H1 (cell line): Measurements from ENCODE around the gene SERGEF. TPM values are rescaled to one million over a fixed set of nuclear protein-coding genes. Genes with fewer than 3 reads are reported as not detected.

Experiments
- CTCF ChIA-PET: fragments of 300-600 bp; sonication (Branson Sonifier 250); formaldehyde crosslinking; loops from one replicate; lab custom pipeline; 2021; ENCODE audit not compliant: partially characterized antibody; lab: Charles Lee
- POLR2A ChIA-PET: fragments of 300-600 bp; sonication (Branson Sonifier 250); formaldehyde crosslinking; loops from one replicate; lab custom pipeline; 2021; ENCODE audit warnings: inconsistent platforms; ENCODE audit not compliant: partially characterized antibody; lab: Charles Lee
- DNase-seq, 2 experiments: peaks; one replicate each; pipeline versions ENCODE4 v3.0.0 to v3.0.0-alpha.2; 2010 to 2022; ENCODE audit warnings: low spot score in 2 of 2, low read depth in 1 of 2, mixed read lengths in 1 of 2
- FAIRE-seq: peaks from 2 replicates; lab custom pipeline; 2011; peaks lifted over from hg19 to GRCh38; lab: Jason Lieb, UNC
- H2AFZ ChIP-seq: 2 replicates; pipeline ENCODE4 v1.8.1; 2012; ENCODE audit warnings: low read length, inconsistent platforms
- H2AK5ac ChIP-seq: 2 replicates; pipeline ENCODE4 v1.6.1; 2013; ENCODE audit warnings: low read depth, low read length
- H2BK120ac ChIP-seq: replicated peaks from 2 replicates; pipeline ENCODE3; 2013; ENCODE audit warnings: low read depth, low read length, inconsistent platforms
- H2BK12ac ChIP-seq: 2 replicates; pipeline ENCODE4 v1.6.1; 2013; ENCODE audit warnings: low read depth, low read length
- H2BK15ac ChIP-seq: 2 replicates; pipeline ENCODE4 v1.6.1; 2013; ENCODE audit warnings: low read length
- H2BK20ac ChIP-seq: 2 replicates; pipeline ENCODE4 v1.6.1; 2013; ENCODE audit warnings: low read length
- H2BK5ac ChIP-seq: 2 replicates; pipeline ENCODE4 v1.6.1; 2013; ENCODE audit warnings: low read depth, low read length
- H3K14ac ChIP-seq: 2 replicates; pipeline ENCODE4 v1.6.1; 2013; ENCODE audit warnings: inconsistent platforms; ENCODE audit not compliant: insufficient read length
- H3K18ac ChIP-seq: 2 replicates; pipeline ENCODE4 v1.6.1; 2013; ENCODE audit warnings: low read length; ENCODE audit errors: extremely low read depth
- H3K23ac ChIP-seq: 2 replicates; pipeline ENCODE4 v1.6.1; 2013; ENCODE audit warnings: inconsistent platforms; ENCODE audit not compliant: insufficient read length
- H3K23me2 ChIP-seq: 2 replicates; pipeline ENCODE4 v1.6.1; 2013; ENCODE audit warnings: low read depth, low read length
- H3K27ac ChIP-seq: 2 replicates; pipeline ENCODE4 v1.6.1; 2011; ENCODE audit warnings: low read depth, low read length, inconsistent platforms
- H3K27me3 ChIP-seq, 4 experiments: replicated peaks in 1 of 4; 1 replicate in 1 of 4; 2 replicates in 3 of 4; pipeline versions ENCODE4 v1.6.1 to v1.8.1; 2011 to 2013; ENCODE audit warnings: low read length in 3 of 4, mild to moderate bottlenecking in 3 of 4, inconsistent platforms in 2 of 4, mixed read lengths in 2 of 4, moderate library complexity in 1 of 4; ENCODE audit not compliant: control insufficient read depth in 3 of 4, insufficient read depth in 3 of 4; ENCODE audit errors: extremely low read depth in 1 of 4
- H3K36me3 ChIP-seq, 4 experiments: 2 replicates each; pipeline versions ENCODE4 v1.6.1 to v1.8.1; 2011 to 2013; ENCODE audit warnings: mild to moderate bottlenecking in 4 of 4, low read length in 3 of 4, moderate library complexity in 2 of 4, control low read depth in 1 of 4, inconsistent platforms in 1 of 4; ENCODE audit not compliant: insufficient read depth in 4 of 4, control insufficient read depth in 2 of 4
- H3K4ac ChIP-seq: replicated peaks from 2 replicates; pipeline ENCODE3; 2013; ENCODE audit warnings: low read length, low read depth, mixed read lengths, inconsistent platforms; ENCODE audit not compliant: insufficient read length
- H3K4me1 ChIP-seq, 4 experiments: replicated peaks in 1 of 4; 1 replicate in 1 of 4; 2 replicates in 3 of 4; pipeline versions ENCODE4 v1.6.1 to v1.8.1; 2011 to 2013; ENCODE audit warnings: low read length in 3 of 4, inconsistent platforms in 2 of 4, mixed read lengths in 1 of 4; ENCODE audit not compliant: insufficient read depth in 4 of 4, control insufficient read depth in 3 of 4
- H3K4me2 ChIP-seq, 2 experiments: 2 replicates each; pipeline versions ENCODE4 v1.6.1 to v1.8.1; 2011 to 2013; ENCODE audit warnings: low read depth in 2 of 2, low read length in 2 of 2, control low read depth in 1 of 2, inconsistent platforms in 1 of 2, mild to moderate bottlenecking in 1 of 2; ENCODE audit not compliant: insufficient read depth in 1 of 2
- H3K4me3 ChIP-seq, 4 experiments: fragments of 200-600, 300-600 bp in 1 of 4; sonication (generic), shearing (Covaris generic), sonication (Bioruptor Twin) in 1 of 4; 2 replicates each; pipeline versions ENCODE4 v1.5.1 to v1.8.1; 2011 to 2016; ENCODE audit warnings: low read length in 4 of 4, low read depth in 3 of 4, control low read depth in 2 of 4, inconsistent platforms in 2 of 4, mild to moderate bottlenecking in 2 of 4, mixed read lengths in 1 of 4, moderate library complexity in 1 of 4; ENCODE audit not compliant: insufficient read depth in 2 of 4; ENCODE audit errors: extremely low read depth in 1 of 4
- H3K56ac ChIP-seq: replicated peaks from 2 replicates; pipeline ENCODE3; 2013; ENCODE audit warnings: low read depth, mild to moderate bottlenecking, mixed read lengths, low read length, inconsistent platforms; ENCODE audit not compliant: insufficient read length
- H3K79me1 ChIP-seq: 2 replicates; pipeline ENCODE4 v1.6.1; 2013; ENCODE audit warnings: low read depth, low read length, control low read depth
- H3K79me2 ChIP-seq, 2 experiments: 2 replicates each; pipeline versions ENCODE4 v1.6.1 to v1.8.1; 2012 to 2013; ENCODE audit warnings: low read length in 2 of 2, mild to moderate bottlenecking in 2 of 2, inconsistent platforms in 1 of 2; ENCODE audit not compliant: insufficient read depth in 2 of 2, control insufficient read depth in 1 of 2
- H3K9ac ChIP-seq, 4 experiments: replicated peaks in 1 of 4; 1 replicate in 1 of 4; 2 replicates in 3 of 4; pipeline versions ENCODE4 v1.6.1 to v1.8.1; 2011 to 2013; ENCODE audit warnings: low read depth in 3 of 4, low read length in 3 of 4, control low read depth in 2 of 4, mild to moderate bottlenecking in 2 of 4, moderate library complexity in 2 of 4, inconsistent platforms in 1 of 4; ENCODE audit errors: extremely low read depth in 1 of 4
- H3K9me3 ChIP-seq, 2 experiments: 2 replicates each; pipeline versions ENCODE4 v1.6.1 to v1.8.1; 2012 to 2013; ENCODE audit warnings: mild to moderate bottlenecking in 2 of 2, moderate library complexity in 2 of 2, control low read depth in 1 of 2, inconsistent platforms in 1 of 2, low read depth in 1 of 2, low read length in 1 of 2, mixed read lengths in 1 of 2; ENCODE audit not compliant: insufficient read depth in 2 of 2
- H4K20me1 ChIP-seq, 2 experiments: replicated peaks in 1 of 2; 2 replicates each; pipeline versions ENCODE3 to v1.8.1; 2011 to 2013; ENCODE audit warnings: inconsistent platforms in 2 of 2, low read length in 2 of 2, mild to moderate bottlenecking in 1 of 2; ENCODE audit not compliant: insufficient read depth in 2 of 2, control insufficient read depth in 1 of 2
- H4K5ac ChIP-seq: 2 replicates; pipeline ENCODE4 v1.6.1; 2013; ENCODE audit warnings: low read length, low read depth, mixed read lengths, inconsistent platforms; ENCODE audit not compliant: insufficient read length
- H4K8ac ChIP-seq: 2 replicates; pipeline ENCODE4 v1.8.0; 2013; ENCODE audit warnings: mild to moderate bottlenecking, moderate library complexity, low read length, inconsistent platforms; ENCODE audit not compliant: insufficient read depth; ENCODE audit errors: extremely low read depth
- H4K91ac ChIP-seq: replicated peaks from 2 replicates; pipeline ENCODE3; 2013; ENCODE audit warnings: low read length, mixed read lengths, inconsistent platforms; ENCODE audit not compliant: insufficient read length
- NRF1 ChIP-seq: IDR thresholded peaks from 2 replicates; pipeline ENCODE4 v1.6.1; 2011; ENCODE audit warnings: mild to moderate bottlenecking, low read depth, low read length, improper control_type of control experiment
- POU5F1 ChIP-seq: IDR thresholded peaks from 2 replicates; pipeline ENCODE4 v1.6.1; 2011; ENCODE audit warnings: low read depth, mild to moderate bottlenecking, low read length, moderate library complexity
- RNF2 ChIP-seq: fragments of 200-900, 300-1000 bp; sonication (generic); IDR thresholded peaks from 2 replicates; pipeline ENCODE4 v1.7.1; 2016; ENCODE audit warnings: borderline replicate concordance, low read depth, mild to moderate bottlenecking, antibody characterized with exemption, low read length; ENCODE audit not compliant: poor library complexity, severe bottlenecking; ENCODE audit errors: missing control alignments
- SIX5 ChIP-seq: IDR thresholded peaks from 2 replicates; pipeline ENCODE4 v1.6.1; 2011; ENCODE audit warnings: mild to moderate bottlenecking, low read depth, low read length
- TCF12 ChIP-seq: IDR thresholded peaks from 2 replicates; pipeline ENCODE4 v1.6.1; 2011; ENCODE audit warnings: low read depth, mild to moderate bottlenecking, low read length
- whole genome bisulfite sequencing, 2 experiments: shearing (Covaris generic) in 1 of 2; methylation state at CpG; one replicate each; pipeline versions ENCODE4 v1.1.6 to v1.1.7; 2013 to 2015; ENCODE audit warnings: low lambda C conversion rate in 2 of 2, mixed read lengths in 2 of 2, inconsistent platforms in 1 of 2, low coverage in 1 of 2, missing lambda C conversion rate in 1 of 2; ENCODE audit not compliant: insufficient replicate concordance in 2 of 2, insufficient coverage in 1 of 2, insufficient read length in 1 of 2; ENCODE audit errors: extremely low coverage in 1 of 2, missing lambda C conversion rate in 1 of 2; 5-methylcytosine and 5-hydroxymethylcytosine counted together
- polyA plus RNA-seq, 7 experiments: library from polyadenylated mRNA; depleted of rRNA in 3 of 7; stranded (reverse) in 5 of 7; unstranded in 2 of 7; fragments of >200 nt in 5 of 7; fragments of 200-250 nt in 2 of 7; gene quantifications; 1 replicate in 5 of 7; 2 replicates in 1 of 7; 4 replicates in 1 of 7; pipeline versions ENCODE4 v1.2.1 to v1.2.3, GENCODE V29; 2011 to 2013; ENCODE audit warnings: missing spikeins in 2 of 7, mixed read lengths in 2 of 7
- total RNA-seq: library from RNA; stranded (reverse); fragmentation: NEBNext Ultra II Directional; extraction: Animal tissue kit (Norgen Biotek cat#: 25700); gene quantifications from 2 replicates; pipeline ENCODE4 v1.2.1, GENCODE V29; 2021

SERGEF gene
- total and polyA plus RNA-seq, 2 of the 8 experiments (the other 6 are each of a cell fraction or from before 2014, with no cell fraction given) = 16.6 to 28.8 TPM

DNA sequence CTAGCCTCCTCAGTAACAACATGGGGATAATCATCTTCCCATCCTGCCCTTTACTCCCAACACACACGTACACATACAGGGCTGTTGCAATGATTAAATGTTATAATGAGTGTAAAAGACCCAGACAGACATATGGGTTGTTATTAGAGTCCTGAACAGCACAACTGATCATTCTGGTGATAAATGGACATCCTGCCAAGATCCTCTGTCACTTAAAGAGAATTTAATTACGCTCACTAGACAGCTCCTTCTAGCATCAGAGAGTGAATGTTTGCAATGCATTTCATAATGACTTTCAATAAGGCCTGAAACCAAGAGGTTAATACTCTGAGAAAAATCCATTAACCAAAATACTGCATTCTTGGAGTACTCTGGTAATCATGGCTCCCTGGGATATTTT lies 162.5 kb downstream of the SERGEF start:
- Histone ChIP-seq H3K79me1 (no peaks in the 10 kb centered on the region), H3K27ac (no peak overlapping the region), H3K23ac (no peak overlapping the region), H2AFZ (no peak overlapping the region), H3K23me2 (no peaks in the 10 kb centered on the region), H3K18ac (no peak overlapping the region), H2BK12ac (no peak overlapping the region), H4K5ac (no peak overlapping the region), H4K91ac (no peak overlapping the region), H2BK5ac (no peak overlapping the region), H3K36me3 (no peaks in the 10 kb centered on the region), H3K4me2 (no peak overlapping the region), H3K9me3 (no peaks in the 10 kb centered on the region), H4K20me1 (peaks cover 0 to 4% of the 10 kb centered on the region in 2 experiments), H3K4ac (no peak overlapping the region), H3K9ac (no peak overlapping the region), H2BK120ac (no peak overlapping the region), H2BK20ac (no peak overlapping the region), H3K27me3 (no peaks in the 10 kb centered on the region), H3K56ac (no peak overlapping the region), H3K4me1 (peaks cover 0 to 4% (median under 1%) of the 10 kb centered on the region in 4 experiments; a peak in 3 of 7 replicates), H3K4me3 (no peak overlapping the region), H3K79me2 (no peaks in the 10 kb centered on the region), H2AK5ac (no peak overlapping the region), H4K8ac (no peak overlapping the region), H2BK15ac (no peak overlapping the region), H3K14ac (no peak overlapping the region)
- DNase-seq (no peak), FAIRE-seq (no peak)
- WGBS, 2 experiments = 87% methylated on average over 2 of the region's 2 CpGs; no CpG with 5 or more reads in 1 of the 2 experiments
- ChIA-PET CTCF (interaction anchor here (0.8 to 6.2 kb wide), 11 partner anchors 10 to 124 kb away, joined by 3 to 90 read pairs (median 4); no protein-coding TSS in a partner anchor), POLR2A (no interaction called here)
- TF ChIP-seq SIX5 (no peak), POU5F1 (no peak), RNF2 (no peak), NRF1 (no peak), TCF12 (no peak)
